Occipital lobe (tissue), 2 donors: ENCODE data around the gene QSOX2. TPM values are rescaled to one million over a fixed set of nuclear protein-coding genes. Genes with fewer than 3 reads are reported as not detected.
"Not testable (repeated sequence)": the region's sequence is repeated elsewhere in the genome, so short reads cannot be mapped to it uniquely, and the experiment has no call there.

Experiments
- DNase-seq: peaks from one replicate; lab custom pipeline; 2025; lab: John Stamatoyannopoulos, UW
- total RNA-seq: library from RNA; depleted of rRNA; stranded (reverse); fragments of >200 nt; gene quantifications from one replicate; pipeline ENCODE4 v1.2.3, GENCODE V29; 2014

Gene QSOX2
- total RNA-seq, 1 donor from 2014 or later: 8.1 TPM

GRCh38 chr9:136237486-136238341, 7.9 kb downstream of the QSOX2 start:
- no peak for DNase-seq

GRCh38 chr9:136236471-136237410, 8.9 kb downstream of the QSOX2 start:
- DNase-seq: not testable (repeated sequence)

DNA sequence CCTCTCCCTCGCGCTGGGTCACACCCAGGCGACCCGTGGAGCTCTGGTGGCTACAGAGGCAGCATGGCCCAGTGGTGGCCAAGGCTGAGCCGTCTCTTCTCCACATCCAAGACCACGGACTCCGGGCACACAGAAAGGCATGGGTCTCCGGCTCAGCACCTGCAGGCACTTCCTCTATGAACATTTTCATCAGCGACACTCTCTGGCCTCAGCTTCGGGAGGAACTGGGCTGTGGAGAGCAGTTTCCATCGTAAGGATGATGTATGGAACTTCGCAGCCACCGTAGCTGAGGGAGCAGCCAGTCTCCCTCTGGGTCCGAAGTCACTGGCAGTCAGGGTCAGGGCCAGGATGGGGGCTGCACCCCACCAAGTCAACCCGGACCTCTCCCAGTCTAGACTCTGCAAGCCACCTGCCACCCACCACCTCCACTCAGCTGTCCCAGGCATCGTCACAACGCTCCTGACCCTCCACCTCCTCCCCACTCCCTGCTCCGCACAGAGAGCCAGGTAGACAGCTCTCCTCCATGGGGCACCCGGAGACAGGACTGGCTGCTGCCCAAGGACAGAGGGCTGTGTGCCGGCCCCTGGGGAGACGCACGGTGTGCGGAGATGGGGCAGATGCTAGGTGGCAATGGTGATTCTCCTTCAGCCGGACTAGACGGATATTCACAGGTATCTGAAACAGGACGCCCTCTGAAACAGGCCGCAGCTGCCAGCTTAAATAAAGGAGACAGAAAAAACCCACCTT, 9.7 kb downstream of the QSOX2 start:
- no peak for DNase-seq

- DNase-seq: no peak
Measured at GRCh38 chr9:136235171-136235570, 10.4 kb downstream of the QSOX2 start.

DNA sequence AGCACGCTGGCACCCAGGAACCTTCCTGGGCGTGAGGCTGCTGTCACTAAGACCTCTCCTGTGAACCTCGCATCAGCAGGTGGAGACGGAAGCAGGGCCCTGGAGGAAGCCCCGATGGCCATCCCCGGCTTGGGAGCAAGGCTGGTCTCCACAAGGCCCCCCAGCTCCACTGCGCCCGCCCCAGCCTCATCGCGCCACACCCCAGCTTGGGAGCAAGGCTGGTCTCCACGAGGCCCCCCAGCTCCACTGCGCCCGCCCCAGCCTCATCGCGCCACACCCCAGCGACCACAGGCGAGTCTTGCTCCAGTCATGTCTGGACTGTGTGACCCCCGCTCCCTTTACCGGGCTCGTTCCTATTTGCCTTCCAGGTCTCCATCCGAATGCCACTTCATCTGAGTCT, 11.0 kb downstream of the QSOX2 start:
- DNase-seq: no peak

GRCh38 chr9:136233868-136234267, 11.7 kb downstream of the QSOX2 start:
- DNase-seq: no peak

GRCh38 chr9:136233411-136233810, 12.2 kb downstream of the QSOX2 start:
- DNase-seq: no peak

- DNase-seq: no peak
Measured at GRCh38 chr9:136232969-136233368, 12.6 kb downstream of the QSOX2 start.

GRCh38 chr9:136231478-136232297, 13.9 kb downstream of the QSOX2 start:
- DNase-seq: no peak

- DNase-seq: no peak
Measured at GRCh38 chr9:136230773-136231172, 14.8 kb downstream of the QSOX2 start.

DNA sequence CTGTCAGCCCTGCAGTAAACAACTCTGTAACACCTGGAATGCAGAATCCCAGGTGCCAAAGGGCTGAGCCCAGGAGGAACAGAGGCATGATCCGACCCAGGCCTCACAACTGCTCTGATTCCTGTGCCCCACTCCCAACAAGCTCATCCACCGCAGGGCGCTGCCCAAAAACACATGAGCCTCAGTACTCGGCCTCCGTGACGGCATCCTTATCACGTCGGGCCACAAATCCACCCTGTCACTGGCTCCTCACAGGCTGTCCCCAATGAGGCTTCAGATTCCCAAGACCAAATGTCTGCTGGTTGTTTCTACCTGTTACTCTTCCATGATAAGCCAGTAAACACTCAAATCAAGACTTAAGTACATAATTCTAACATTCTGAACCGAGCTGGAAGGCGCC, 15.2 kb downstream of the QSOX2 start:
- no peak for DNase-seq

DNA sequence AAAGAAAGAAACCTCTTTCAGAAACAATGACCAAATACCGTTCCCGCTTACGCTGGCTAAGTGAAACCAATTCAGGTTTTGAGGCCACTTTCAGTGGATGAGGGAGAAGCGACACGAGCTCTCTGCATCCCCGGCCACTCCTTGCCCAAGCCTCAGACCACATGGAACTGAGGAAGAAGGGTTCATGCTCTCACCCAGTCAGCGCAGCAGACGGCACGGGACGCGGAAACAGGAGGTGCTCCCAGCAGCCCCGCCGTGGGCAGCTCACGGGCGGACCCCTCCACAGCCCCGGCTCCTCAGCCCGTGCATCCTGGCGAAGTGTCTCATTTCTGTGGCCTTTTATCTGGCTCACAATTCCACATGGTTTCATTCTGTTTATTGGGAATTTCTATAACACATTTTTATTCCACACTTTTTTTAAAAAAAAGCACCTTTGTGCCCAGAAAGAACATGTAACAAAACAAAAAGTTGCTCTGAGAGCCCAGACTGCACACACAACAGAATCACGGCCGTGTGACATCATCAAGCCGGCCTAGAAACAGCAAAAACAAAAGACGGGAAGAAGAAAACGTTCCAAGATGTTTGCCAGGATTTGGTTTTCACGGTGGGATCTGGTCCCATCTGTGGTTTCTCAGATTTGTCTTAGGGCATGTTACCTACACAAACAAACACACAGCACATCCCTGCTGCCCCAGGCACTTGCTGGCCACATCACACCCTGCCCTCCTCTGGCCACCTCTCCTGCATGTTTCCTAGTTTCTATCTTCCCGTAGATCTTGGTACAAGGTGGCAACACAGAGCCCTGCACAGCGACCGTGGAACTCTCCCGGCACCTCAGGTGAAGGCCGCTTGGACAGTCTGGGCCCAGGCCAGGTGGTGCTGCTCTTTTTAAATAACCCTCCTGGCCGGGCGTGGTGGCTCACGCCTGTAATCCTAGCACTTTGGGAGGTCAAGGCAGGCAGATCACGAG, 16.2 kb downstream of the QSOX2 start:
- DNase-seq: no peak

DNA sequence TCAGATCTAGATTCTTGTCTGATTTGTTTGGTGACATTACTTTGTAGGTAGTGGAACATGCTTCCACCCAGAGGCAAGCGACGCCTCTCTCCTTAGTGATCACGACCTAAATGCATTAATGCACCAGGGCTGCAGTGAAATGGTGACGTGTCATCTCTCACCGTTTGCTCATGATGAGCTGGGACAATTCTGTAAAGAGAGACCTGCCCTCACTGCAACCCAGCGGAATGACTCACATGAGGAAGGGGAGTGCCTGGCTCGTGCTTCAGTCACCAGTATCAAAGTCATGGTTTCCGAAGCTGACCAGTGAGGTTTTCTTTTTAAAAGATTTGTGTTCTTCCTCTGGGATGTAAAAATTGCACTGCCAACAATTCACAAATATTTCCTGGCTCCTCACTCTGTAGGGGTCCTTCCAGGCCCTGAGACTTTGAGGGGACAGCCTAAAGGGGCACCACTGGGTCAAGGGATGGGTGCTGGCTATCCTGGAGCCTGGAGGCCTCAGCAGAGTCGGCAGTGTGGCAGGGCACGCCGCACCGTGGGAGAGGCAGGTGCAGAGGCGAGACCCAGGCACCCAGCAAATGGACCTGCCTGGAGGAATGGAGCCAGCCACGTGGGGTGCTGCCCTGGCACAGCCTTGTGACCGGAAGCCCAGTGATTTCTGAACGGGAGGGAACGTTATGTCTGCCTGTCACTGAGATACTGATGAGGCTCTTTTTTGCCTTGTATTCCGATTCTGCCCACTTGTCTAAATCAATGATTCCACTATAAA, 17.3 kb downstream of the QSOX2 start:
- no peak for DNase-seq

DNA sequence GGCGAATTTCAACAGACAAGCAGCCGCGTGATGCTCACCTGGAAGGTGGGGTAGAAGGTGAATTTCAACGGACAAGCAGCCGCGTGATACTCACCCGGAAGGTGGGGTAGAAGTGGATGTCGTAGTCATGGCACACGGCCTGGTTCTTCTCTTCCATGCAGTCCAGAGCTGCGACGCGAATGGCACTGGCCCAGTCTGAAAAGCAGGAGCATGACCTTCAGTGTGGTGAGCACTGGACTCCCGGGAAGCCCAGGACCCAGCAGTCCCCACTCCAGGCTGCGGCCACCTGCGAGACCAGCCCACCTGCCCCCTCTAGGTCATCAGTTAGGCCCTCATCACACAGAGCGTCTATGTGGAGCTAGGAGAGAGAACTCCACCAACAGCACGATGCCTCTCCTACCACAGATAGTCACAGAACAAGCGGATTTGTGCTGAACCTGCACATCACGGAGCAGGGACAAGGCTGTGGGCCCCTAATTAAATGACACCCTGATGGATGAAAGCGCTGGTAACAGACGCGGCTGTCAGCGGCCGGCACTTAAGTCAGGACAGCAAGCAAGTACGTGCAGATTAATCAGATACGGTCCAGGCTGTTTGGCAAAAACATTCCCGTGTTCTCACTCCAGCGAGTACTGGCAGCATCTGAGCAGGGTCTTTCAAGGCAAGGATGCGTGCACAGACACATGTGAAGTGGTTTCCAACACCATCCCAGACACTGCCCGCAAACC, 18.8 kb downstream of the QSOX2 start:
- DNase-seq: no peak

GRCh38 chr9:136225748-136226679, 19.6 kb downstream of the QSOX2 start:
- no peak for DNase-seq

GRCh38 chr9:136225366-136225747, 20.3 kb downstream of the QSOX2 start:
- DNase-seq: no peak
